ENCODE measurements around the gene CEBPE.

GRCh38 chr14:23154964-23155587 is 36.0 kb upstream of the CEBPE start:
- TF ChIP-seq CTCF (IDR thresholded peaks at IDR 0.05) (no peak), JUND (IDR thresholded peaks at IDR 0.05) (no peak), POLR2AphosphoS5 (IDR thresholded peaks at IDR 0.05; ENCODE audit: low read depth, low read length) (no peak), REST (IDR thresholded peaks at IDR 0.05; ENCODE audit: low read depth, low read length) (no peak), RCOR1 (IDR thresholded peaks at IDR 0.05; ENCODE audit: low read length) (no peak), PBX3 (IDR thresholded peaks at IDR 0.05) (no peak), SMC3 (IDR thresholded peaks at IDR 0.05; ENCODE audit: low read depth, low read length) (no peak), TCF12 (IDR thresholded peaks at IDR 0.05) (no peak), RFX5 (IDR thresholded peaks at IDR 0.05; ENCODE audit: low read length) (no peak), TAF1 (IDR thresholded peaks at IDR 0.05; ENCODE audit: borderline replicate concordance, low read depth, low read length) (no peak), EZH2phosphoT487 (IDR thresholded peaks at IDR 0.05; ENCODE audit: borderline replicate concordance, low read depth) (no peak), CHD2 (IDR thresholded peaks at IDR 0.05; ENCODE audit: low read length, partially characterized antibody) (no peak), FOSL2 (IDR thresholded peaks at IDR 0.05; ENCODE audit: borderline replicate concordance, low read depth) (no peak)

Measured in SK-N-SH (cell line).